Breast epithelium (tissue), 4 donors: ENCODE data around the gene ZPBP2. TPM values are rescaled to one million over a fixed set of nuclear protein-coding genes. Genes with fewer than 3 reads are reported as not detected.

Experiments
- DNase-seq, 2 donors: peaks; one replicate each; pipeline ENCODE4 v3.0.0-alpha.2; 2019; ENCODE audit warnings: low spot score in 2 of 2
- H3K27ac ChIP-seq, 2 donors: fragments of 200-600 bp; sonication (generic) in 1 of 2; one replicate each; pipeline ENCODE4 v1.5.1; 2016 to 2019; ENCODE audit warnings: mild to moderate bottlenecking in 1 of 2
- H3K27me3 ChIP-seq, 2 donors: fragments of 200-600 bp; sonication (generic) in 1 of 2; one replicate each; pipeline versions ENCODE4 v1.5.1 to v1.6.0; 2017 to 2019; ENCODE audit warnings: control low read depth in 1 of 2, mild to moderate bottlenecking in 1 of 2
- H3K36me3 ChIP-seq: fragments of 200-600 bp; one replicate; pipeline ENCODE4 v1.5.1; 2019
- H3K4me1 ChIP-seq, 2 donors: fragments of 200-600 bp; sonication (generic); one replicate each; pipeline ENCODE4 v1.5.1; 2016 to 2019; ENCODE audit warnings: control low read depth in 1 of 2
- H3K4me3 ChIP-seq, 3 donors: fragments of 200-600 bp; sonication (generic); 1 replicate in 2 of 3; 2 replicates in 1 of 3; pipeline ENCODE4 v1.5.1; 2016 to 2019; ENCODE audit warnings: mild to moderate bottlenecking in 3 of 3, moderate library complexity in 2 of 3
- H3K9me3 ChIP-seq, 2 donors: fragments of 200-600 bp; sonication (generic) in 1 of 2; one replicate each; pipeline ENCODE4 v1.5.1; 2016 to 2019; ENCODE audit warnings: control low read depth in 1 of 2
- CTCF ChIP-seq, 3 donors: fragments of 450-650 bp; IDR thresholded peaks; one replicate each; pipeline ENCODE4 v1.5.1; 2016 to 2017; ENCODE audit warnings: antibody characterized with exemption in 3 of 3, mild to moderate bottlenecking in 3 of 3, moderate library complexity in 3 of 3
- POLR2A ChIP-seq: fragments of 450-650 bp; IDR thresholded peaks from one replicate; pipeline ENCODE4 v1.6.1; 2016; ENCODE audit warnings: antibody characterized with exemption, mild to moderate bottlenecking, moderate library complexity
- POLR2AphosphoS5 ChIP-seq, 3 donors: sonication (generic); formaldehyde crosslinking; IDR thresholded peaks; one replicate each; pipeline ENCODE4 v1.6.1; 2017; ENCODE audit warnings: antibody characterized with exemption in 3 of 3
- intact Hi-C: fragments of 100-400 bp; cut with DNase I; formaldehyde crosslinking; loops from one replicate; pipeline ENCODE4 v1.15.1; 2023; ENCODE audit warnings: low total_unique reads
- total RNA-seq, 3 donors: library from RNA; depleted of rRNA; stranded (reverse); fragments of >200 nt; gene quantifications; one replicate each; pipeline ENCODE4 v1.1.0, GENCODE V29; 2016

ZPBP2 gene
- total RNA-seq, result not detected

- no peak for DNase-seq
- H3K27ac ChIP-seq, result peak within 1 kb of the TSS in 1 of 2 donors; percentile 27
- intact Hi-C loops, result no loop called here
- peak within 1 kb of the TSS in 1 of 3 donors; percentile 17 for H3K4me3 ChIP-seq
- peaks cover 0 to 32% of the 10 kb centered on the region in 2 donors for H3K27me3 ChIP-seq
- TF ChIP-seq POLR2A (no peak), POLR2AphosphoS5 (IDR thresholded peaks at IDR 0.05) (no peak), CTCF (IDR thresholded peaks at IDR 0.05) (no peak)
- no peaks in the 10 kb centered on the region for H3K36me3 ChIP-seq
- H3K9me3 ChIP-seq, result no peaks in the 10 kb centered on the region
- no peaks in the 10 kb centered on the region for H3K4me1 ChIP-seq
Observed at GRCh38 chr17:39867880-39868553, at the start of gene ZPBP2. TSS of gene ZPBP2 (plus strand) at chr17:39868202. CDS start at chr17:39868355, 153 bp downstream.

- no peak overlapping the region for H3K27ac ChIP-seq
- TF ChIP-seq CTCF (IDR thresholded peaks at IDR 0.05) (no peak), POLR2A (no peak), POLR2AphosphoS5 (IDR thresholded peaks at IDR 0.05) (no peak)
Observed at GRCh38 chr17:39818358-39819000, 49.5 kb upstream of the ZPBP2 start.

GRCh38 chr17:39820541-39820940, 47.5 kb upstream of the ZPBP2 start:
- Histone ChIP-seq H3K4me3 (no peak overlapping the region), H3K9me3 (peaks cover 11% of the 10 kb centered on the region in 2 donors), H3K27ac (no peak overlapping the region), H3K36me3 (no peaks in the 10 kb centered on the region), H3K27me3 (no peaks in the 10 kb centered on the region), H3K4me1 (no peaks in the 10 kb centered on the region)
- intact Hi-C loops, result no loop called here
- no peak for DNase-seq
- TF ChIP-seq POLR2AphosphoS5 (IDR thresholded peaks at IDR 0.05), result no peak
- no peak for TF ChIP-seq CTCF (IDR thresholded peaks at IDR 0.05)
- no peak for TF ChIP-seq POLR2A

More at GRCh38 chr17:39818358-39819000, 49.5 kb upstream of the ZPBP2 start:
- Histone ChIP-seq H3K27me3 (no peaks in the 10 kb centered on the region), H3K4me1 (no peaks in the 10 kb centered on the region), H3K9me3 (peaks cover 2 to 3% of the 10 kb centered on the region in 2 donors), H3K4me3 (no peak overlapping the region), H3K36me3 (no peaks in the 10 kb centered on the region)
- intact Hi-C loops, result no loop called here
- no peak for DNase-seq

GRCh38 chr17:39820987-39821386, 47.0 kb upstream of the ZPBP2 start:
- H3K4me1 ChIP-seq, result no peaks in the 10 kb centered on the region
- H3K4me3 ChIP-seq, result no peak overlapping the region
- H3K27me3 ChIP-seq, result no peaks in the 10 kb centered on the region
- H3K27ac ChIP-seq, result no peak overlapping the region
- H3K9me3 ChIP-seq, result peaks cover 11% of the 10 kb centered on the region in 2 donors
- DNase-seq, result no peak
- intact Hi-C loops, result no loop called here
- no peaks in the 10 kb centered on the region for H3K36me3 ChIP-seq
- no peak for TF ChIP-seq POLR2A
- TF ChIP-seq CTCF (IDR thresholded peaks at IDR 0.05), result no peak
- TF ChIP-seq POLR2AphosphoS5 (IDR thresholded peaks at IDR 0.05), result no peak

GRCh38 chr17:39822051-39822451, 46.0 kb upstream of the ZPBP2 start:
- TF ChIP-seq POLR2AphosphoS5 (IDR thresholded peaks at IDR 0.05) (no peak), CTCF (IDR thresholded peaks at IDR 0.05) (no peak), POLR2A (no peak)
- Histone ChIP-seq H3K9me3 (peaks cover 11% of the 10 kb centered on the region in 2 donors), H3K36me3 (no peaks in the 10 kb centered on the region), H3K4me3 (no peak overlapping the region), H3K27ac (no peak overlapping the region), H3K4me1 (no peaks in the 10 kb centered on the region), H3K27me3 (peaks cover 0 to 3% of the 10 kb centered on the region in 2 donors)
- no peak for DNase-seq
- intact Hi-C loops, result no loop called here
